Panc1 (cell line): Measurements from ENCODE around the gene BHLHE40.
"Not testable (repeated sequence)": the region's sequence is repeated elsewhere in the genome, so short reads cannot be mapped to it uniquely, and the experiment has no call there.

Experiments
- CTCF ChIP-seq: fragments of 450-650 bp; IDR thresholded peaks from 2 replicates; pipeline ENCODE4 v1.5.1; 2017; ENCODE audit warnings: mild to moderate bottlenecking
- POLR2AphosphoS5 ChIP-seq: IDR thresholded peaks from 2 replicates; pipeline ENCODE4 v1.6.1; 2012; ENCODE audit warnings: mild to moderate bottlenecking, low read depth, low read length, moderate library complexity
- REST ChIP-seq, 2 experiments: IDR thresholded peaks; 2 replicates each; pipeline ENCODE4 v1.6.1; 2011 to 2012; ENCODE audit warnings: low read depth in 2 of 2, control low read depth in 1 of 2, low read length in 1 of 2, mild to moderate bottlenecking in 1 of 2, moderate library complexity in 1 of 2; ENCODE audit not compliant: insufficient read depth in 1 of 2

GRCh38 chr3:4966006-4966405, 13.2 kb upstream of the BHLHE40 start:
- TF ChIP-seq REST (IDR thresholded peaks at IDR 0.05; ENCODE audit: insufficient read depth in 1 of 2, low read depth in 2 of 2, low read length in 1 of 2); CTCF; POLR2AphosphoS5: not testable (repeated sequence)
